GM08714 (cell line): ENCODE measurements around the gene GUK1.

ENCODE experiments used
- H3K4me3 ChIP-seq: fragments of 200-500 bp; sonication (Bioruptor generic); 2 replicates; pipeline ENCODE4 v1.5.1; 2014; ENCODE audit warnings: mild to moderate bottlenecking, low read length, inconsistent platforms
- ZNF274 ChIP-seq: IDR thresholded peaks from 2 replicates; pipeline ENCODE4 v1.6.1; 2012; ENCODE audit warnings: mild to moderate bottlenecking, low read depth, low read length

The GUK1 gene

DNA sequence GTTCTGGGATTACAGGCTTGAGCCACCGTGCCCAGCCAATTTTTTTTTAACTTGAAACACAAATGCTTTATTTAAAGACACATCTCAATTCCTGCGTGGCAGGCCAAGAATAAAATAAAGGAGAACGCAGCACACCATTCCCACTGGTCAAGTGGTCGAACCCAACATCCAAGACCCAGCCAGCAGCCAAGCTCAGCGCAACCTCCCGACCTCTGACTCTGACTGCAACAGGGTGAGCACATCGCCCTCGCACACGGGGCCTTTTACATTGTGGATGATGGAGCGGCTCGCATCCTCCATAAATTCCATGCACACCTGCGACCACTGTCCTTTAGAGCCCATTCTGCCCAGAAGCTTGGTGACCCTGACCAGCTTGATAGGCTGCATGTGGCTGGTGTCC is 5.5 kb upstream of the GUK1 start:
- no peak for TF ChIP-seq ZNF274
- H3K4me3 ChIP-seq, result no peak overlapping the region

DNA sequence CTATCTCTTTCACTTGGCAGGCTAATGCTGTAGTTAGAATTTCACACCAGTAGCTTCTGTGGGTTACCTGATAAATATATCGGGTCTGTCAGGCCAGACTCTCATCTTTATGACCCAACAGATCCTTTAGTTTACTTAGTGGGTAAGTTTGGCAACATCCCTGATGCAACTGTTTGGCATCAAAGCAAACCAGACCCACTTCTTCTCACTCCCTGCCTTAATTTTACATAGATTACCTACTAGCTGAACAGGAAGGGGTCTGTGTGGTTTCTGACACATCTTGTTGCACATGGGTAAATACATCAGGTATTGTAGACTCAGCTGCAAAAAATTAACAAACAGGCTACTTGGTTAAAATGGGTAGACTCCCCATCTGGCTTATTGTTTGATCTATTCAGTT is 3.2 kb upstream of the GUK1 start:
- TF ChIP-seq ZNF274, result no peak
- H3K4me3 ChIP-seq, result no peak overlapping the region

DNA sequence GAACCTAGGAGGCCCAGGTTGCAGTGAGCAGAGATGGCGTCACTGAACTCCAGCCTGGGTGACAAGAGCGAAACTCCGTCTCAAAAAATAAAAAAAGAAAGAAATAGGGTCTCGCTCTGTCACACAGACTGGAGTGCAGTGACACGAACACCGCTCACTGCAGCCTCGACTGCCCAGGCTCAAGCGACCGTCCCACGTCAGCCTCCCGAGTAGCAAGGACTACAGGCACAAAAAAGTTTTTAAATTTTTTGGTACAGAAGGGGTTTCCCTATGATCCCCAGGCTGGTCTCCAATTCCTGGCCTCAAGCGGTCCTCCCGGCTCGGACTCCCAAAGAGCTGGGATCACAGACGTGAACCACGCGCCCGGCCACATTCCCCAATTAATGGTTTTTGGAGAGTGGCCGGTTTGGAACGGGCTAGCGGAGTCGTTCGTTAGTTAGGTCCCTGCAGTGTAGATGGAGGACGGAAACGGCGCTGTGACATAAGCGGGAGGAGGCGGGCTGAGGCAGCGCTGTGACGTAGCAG is 611 bp upstream of the GUK1 start:
- peak overlapping the region; percentile 77 for H3K4me3 ChIP-seq
- no peak for TF ChIP-seq ZNF274

DNA sequence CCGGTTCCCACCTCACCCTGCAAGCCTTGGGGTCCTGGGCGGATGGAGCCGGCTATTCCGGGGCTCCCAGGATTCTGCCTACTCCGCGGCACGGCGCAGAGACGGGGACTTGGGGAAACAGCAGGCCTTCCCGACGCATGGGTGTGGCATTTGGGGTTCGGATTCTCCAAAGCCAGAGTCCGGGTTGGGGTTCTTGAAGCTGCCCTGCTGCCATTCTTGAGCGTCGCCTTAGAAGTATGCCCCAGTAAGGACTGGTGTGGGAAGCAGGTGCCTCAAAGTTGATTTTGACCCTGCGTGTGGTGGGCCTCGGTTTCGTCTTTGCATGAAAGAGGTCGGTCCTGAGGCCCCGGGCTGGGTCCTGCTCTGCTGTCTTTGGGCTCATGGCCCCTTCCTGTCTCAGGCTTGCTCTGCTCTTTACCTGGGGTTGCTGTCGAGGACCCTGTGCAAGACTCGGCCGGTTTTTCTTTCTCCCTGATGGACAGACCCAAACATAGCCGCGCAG is 696 bp downstream of the GUK1 start:
- peak overlapping the region; percentile 96 for H3K4me3 ChIP-seq
- no peak for TF ChIP-seq ZNF274

DNA sequence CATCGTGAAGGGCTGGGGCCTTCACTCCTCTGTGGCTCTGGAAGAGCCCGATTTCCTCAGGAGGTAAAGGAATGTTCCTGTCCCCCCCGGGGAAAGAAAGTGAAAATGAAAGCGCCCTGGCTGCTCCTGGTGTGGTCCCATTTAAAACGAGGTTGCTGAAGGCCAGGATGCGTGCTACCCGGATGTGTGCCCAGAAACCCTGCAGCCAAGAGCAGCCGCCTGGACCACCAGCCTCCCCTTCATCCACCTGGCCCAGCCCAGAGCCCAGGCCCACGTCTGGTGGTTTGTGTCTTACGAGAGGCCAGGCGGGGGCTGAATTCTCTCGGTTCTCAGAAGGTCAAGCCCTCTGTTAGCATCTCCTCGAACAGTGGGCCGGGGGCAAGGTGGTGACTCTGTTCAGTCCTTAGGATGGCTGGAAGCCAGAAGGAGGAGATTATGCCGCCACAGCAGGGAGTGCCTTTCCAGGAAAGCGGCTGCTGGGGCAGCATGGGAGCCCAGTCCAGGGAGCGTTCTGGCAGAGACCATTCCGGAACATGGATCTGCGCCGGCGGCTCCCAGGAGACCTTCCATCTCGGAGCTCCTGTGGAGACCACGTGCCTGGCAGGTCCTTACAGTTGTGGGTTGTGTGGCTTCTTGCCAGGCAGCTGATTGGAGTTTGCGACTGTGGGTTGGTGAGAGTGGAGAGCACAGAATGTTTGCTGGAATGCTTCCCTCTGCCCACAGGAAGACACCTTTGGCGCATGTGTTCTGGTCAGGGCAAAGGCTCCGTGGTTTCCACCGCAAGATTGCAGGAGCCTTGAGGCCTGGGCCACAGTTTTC is 1.4 kb downstream of the GUK1 start:
- no peak for TF ChIP-seq ZNF274
- peak overlapping the region; percentile 96 for H3K4me3 ChIP-seq

DNA sequence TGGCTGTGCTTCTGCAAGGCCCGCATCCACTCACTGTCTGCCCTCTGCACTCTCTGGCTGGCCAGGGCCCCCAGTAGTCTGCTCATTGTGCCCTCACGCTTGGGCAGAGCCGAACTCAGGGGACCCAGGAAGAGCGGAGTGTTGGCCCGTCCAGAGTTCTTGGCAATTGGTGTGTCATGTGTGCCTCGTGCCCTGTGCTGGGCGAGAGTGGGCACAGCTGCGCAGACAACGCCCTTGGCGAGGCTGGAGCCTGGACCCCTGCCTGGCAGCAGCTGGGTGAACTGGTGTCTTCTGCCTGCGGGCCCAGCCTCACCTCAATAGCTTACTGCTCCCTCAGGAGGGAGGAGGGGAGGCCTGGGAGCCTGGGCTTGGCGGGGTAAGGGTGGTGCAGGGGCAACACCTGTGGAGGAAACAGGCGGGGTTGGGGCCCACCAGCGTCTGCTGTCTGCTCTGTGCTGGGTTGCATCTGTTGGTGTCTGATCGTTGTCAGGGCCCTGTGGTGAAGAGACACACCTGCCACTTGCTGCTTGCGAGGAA is 2.1 kb downstream of the GUK1 start:
- peak overlapping the region; percentile 96; the same call in 1 of the 2 replicates for H3K4me3 ChIP-seq
- TF ChIP-seq ZNF274, result no peak

DNA sequence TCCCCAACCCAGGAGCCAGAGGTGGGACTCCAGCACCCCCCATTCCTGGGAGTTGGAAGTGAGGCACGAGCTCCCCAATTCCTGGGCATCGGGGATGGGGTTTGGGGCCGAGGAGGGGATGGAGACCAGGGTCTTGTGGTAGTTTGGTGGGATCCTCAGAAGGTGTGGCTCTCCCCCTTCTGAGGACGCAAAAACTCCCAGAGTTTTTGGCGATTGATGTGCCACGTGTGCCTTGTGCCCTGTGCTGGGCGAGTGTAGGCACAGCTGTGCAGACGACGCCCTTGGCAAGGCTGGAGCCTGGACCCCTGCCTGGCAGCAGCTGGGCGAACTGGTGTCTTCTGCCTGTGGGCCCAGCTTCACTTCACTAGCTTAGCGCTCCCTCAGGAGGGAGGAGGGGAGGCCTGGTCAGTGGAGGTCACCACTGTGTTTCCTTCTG is 2.6 kb downstream of the GUK1 start:
- no peak for TF ChIP-seq ZNF274
- no peak overlapping the region for H3K4me3 ChIP-seq

GRCh38 chr1:228143480-228144192 is 3.6 kb downstream of the GUK1 start:
- no peak overlapping the region for H3K4me3 ChIP-seq
- no peak for TF ChIP-seq ZNF274

DNA sequence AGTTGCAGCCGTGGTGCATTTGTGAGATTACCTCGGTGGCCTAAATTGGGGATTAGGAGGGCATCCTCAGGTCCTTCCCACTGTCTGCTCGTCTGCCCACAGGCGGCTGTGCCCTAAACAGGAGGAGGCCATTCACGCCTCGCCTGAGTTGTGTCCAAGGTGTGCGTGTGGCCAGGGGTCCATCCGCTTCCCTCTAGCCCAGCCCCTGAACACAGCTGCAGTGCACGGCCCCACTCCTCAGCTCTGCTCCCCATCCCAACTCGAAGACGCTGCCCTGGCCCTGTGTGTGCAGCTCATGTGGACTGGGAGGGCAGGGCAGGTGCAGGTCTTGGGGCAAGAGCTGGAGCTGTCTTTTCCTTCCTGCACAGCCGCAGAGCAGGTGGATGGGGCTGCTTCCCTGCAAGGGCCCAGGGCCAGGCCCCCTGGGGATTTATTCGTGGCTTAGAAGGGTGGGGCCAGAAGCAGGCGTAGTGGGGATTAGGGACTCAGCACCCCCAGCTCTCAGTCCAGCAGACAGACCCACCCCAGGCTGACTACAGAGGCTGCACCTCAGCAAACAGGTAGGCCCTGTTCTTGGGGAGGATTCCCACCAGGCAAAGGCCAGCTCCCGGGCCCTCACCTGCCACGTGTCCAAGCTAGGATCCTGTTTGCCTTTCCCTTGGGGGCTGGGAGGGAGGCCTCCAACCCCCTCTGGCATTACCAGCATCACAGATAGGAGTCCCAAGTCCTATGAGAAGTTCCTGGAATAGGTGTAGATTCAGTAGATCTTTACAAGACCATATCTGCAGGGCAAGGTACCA is 4.3 kb downstream of the GUK1 start:
- H3K4me3 ChIP-seq, result no peak overlapping the region
- TF ChIP-seq ZNF274, result no peak

DNA sequence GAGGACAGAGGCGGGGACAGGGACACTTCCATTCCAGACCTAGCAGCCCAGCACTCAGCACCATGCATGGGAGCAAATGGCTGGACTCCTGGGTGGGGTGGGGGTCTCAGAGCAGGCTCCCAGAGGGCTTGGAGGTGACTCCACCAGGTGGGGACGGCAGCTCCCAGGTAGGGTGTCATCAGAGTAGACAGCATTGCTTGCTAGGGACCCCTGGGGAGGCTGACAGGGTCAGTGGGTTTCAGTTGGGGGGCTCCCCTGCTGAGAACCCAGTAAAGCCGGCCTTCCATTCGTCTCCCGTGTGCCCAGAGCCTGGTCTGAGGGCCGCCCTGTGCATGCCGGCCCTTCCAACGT is 4.9 kb downstream of the GUK1 start:
- TF ChIP-seq ZNF274, result no peak
- no peak overlapping the region for H3K4me3 ChIP-seq

DNA sequence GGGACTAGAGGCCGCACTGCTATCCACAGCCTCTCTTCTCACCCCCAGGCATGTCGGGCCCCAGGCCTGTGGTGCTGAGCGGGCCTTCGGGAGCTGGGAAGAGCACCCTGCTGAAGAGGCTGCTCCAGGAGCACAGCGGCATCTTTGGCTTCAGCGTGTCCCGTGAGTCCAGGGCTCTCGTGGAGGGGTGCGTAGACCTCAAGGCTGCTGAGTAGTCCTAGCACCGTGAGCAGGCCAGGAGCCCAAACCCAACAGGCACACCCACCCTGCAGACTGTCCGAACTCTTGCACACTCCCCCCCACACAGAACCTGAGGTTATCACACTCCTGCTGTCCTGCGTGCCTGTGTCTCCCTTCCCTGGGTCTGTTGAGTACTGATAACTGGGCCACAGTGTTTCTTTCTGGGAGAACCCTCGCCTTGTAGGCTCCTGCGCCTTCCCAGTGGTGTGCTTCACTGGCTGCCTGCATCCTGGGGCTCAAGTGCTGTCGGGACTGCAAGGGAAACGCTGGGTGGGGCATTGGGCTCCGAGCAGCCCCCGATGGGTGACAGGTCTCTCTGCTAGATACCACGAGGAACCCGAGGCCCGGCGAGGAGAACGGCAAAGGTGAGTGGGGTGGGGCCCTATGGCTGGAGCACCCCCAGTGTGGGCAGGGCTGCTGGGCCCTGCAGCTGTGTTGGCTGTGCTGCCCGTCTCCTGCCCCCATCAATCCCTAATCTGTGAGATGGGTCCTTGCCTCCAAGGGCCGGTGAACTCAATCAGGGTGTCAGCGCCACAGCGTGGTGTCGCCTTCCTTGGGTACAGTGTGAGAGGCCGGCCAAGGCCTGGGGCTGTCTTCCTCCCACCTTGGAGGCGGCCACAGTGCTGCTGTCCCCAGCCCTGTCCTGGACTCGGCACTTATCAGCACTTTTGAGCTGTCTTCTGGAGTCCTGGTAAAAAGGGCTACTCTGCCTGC is 5.7 kb downstream of the GUK1 start:
- no peak for TF ChIP-seq ZNF274

DNA sequence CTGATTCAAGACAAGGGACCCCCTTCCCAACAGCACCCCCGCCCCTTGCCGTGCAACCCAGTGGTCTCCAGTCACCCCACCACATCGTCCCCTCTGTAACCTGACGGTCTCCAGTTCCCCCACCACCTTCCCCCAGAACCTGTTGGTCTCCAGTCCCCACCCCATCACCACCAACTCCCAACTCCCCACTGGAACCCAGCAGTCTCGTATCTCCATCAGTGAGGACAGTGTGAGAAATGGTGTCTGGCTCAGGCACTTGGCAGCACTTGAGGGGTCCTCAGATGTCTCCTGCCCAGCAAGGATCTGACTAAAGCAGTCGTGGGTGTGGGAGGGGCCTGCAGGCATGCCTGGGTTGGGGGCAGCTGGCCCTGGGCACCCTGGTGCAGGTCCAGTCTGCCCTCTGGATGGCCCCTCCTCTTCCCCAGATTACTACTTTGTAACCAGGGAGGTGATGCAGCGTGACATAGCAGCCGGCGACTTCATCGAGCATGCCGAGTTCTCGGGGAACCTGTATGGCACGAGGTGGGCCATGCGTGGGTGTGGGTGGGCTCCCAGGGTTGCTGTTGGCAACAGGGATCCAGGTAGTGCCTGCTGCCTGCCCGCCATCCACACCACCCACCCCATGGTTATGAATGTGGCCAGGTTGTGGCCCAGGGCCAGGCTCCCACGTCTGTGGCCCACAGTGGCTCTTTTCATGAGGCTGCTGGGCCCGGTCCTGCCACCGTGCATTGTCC is 6.5 kb downstream of the GUK1 start:
- H3K4me3 ChIP-seq, result no peak overlapping the region
- no peak for TF ChIP-seq ZNF274

More for the DNA sequence above, 5.7 kb downstream of the GUK1 start:
- no peak overlapping the region for H3K4me3 ChIP-seq

GRCh38 chr1:228147151-228147693 is 7.1 kb downstream of the GUK1 start:
- TF ChIP-seq ZNF274, result no peak

More at GRCh38 chr1:228147151-228147693, 7.1 kb downstream of the GUK1 start:
- H3K4me3 ChIP-seq, result no peak overlapping the region
